Measurements from ENCODE around the gene SLC16A1.
"Not testable (repeated sequence)": the region's sequence is repeated elsewhere in the genome, so short reads cannot be mapped to it uniquely, and the experiment has no call there.

The SLC16A1 gene

DNA sequence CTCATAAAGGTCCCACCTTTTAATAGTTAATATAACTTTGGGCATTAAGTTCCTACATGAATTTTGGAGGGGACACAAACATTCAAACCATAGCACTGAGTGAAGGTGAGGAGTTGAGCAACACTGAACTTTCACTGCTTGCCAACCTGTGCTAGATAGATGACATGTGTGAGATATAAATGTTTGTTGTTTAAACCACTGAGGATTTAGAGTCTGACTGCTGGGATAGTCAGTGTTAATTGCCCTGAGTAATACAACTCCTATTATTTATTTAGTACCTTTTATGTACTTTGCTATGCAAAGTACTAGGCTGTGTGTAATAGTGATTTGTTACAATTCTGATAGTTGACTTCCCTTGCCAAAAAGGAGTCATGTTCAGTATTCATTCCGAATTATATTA, 32.4 kb upstream of the SLC16A1 start:
- no peaks in the 10 kb centered on the region for H3K4me1 ChIP-seq (ENCODE audit: control insufficient read depth, insufficient read depth, low read length)
- H3K9me3 ChIP-seq (ENCODE audit: control insufficient read depth, low read length): no peaks in the 10 kb centered on the region
- H3K9ac ChIP-seq (ENCODE audit: low read length): no peak overlapping the region

GRCh38 chr1:112985123-112985522, 29.1 kb upstream of the SLC16A1 start:
- H3K27me3 ChIP-seq (replicated peaks; ENCODE audit: control insufficient read depth, insufficient read depth, low read length): no peaks in the 10 kb centered on the region
- no peak overlapping the region for H3K4me3 ChIP-seq (ENCODE audit: low read length)
- DNase-seq (ENCODE audit: low read depth): no peak
- H3K4me1 ChIP-seq (ENCODE audit: control insufficient read depth, insufficient read depth, low read length): no peaks in the 10 kb centered on the region
- H3K9me3 ChIP-seq (ENCODE audit: control insufficient read depth, low read length): no peaks in the 10 kb centered on the region
- H3K9ac ChIP-seq (ENCODE audit: low read length): no peak overlapping the region
- H3K36me3 ChIP-seq (ENCODE audit: control insufficient read depth, insufficient read depth, low read length, severe bottlenecking): no peaks in the 10 kb centered on the region

More for the DNA sequence above, 32.4 kb upstream of the SLC16A1 start:
- Histone ChIP-seq H3K36me3 (ENCODE audit: control insufficient read depth, insufficient read depth, low read length, severe bottlenecking) (no peaks in the 10 kb centered on the region), H3K27me3 (replicated peaks; ENCODE audit: control insufficient read depth, insufficient read depth, low read length) (no peaks in the 10 kb centered on the region), H3K4me3 (ENCODE audit: low read length) (no peak overlapping the region)
- DNase-seq (ENCODE audit: low read depth): no peak

GRCh38 chr1:112983537-112984131, 27.6 kb upstream of the SLC16A1 start:
- DNase-seq (ENCODE audit: low read depth): no peak
- Histone ChIP-seq H3K27me3 (replicated peaks; ENCODE audit: control insufficient read depth, insufficient read depth, low read length) (no peaks in the 10 kb centered on the region), H3K36me3 (ENCODE audit: control insufficient read depth, insufficient read depth, low read length, severe bottlenecking) (no peaks in the 10 kb centered on the region), H3K4me3 (ENCODE audit: low read length) (no peak overlapping the region), H3K9ac (ENCODE audit: low read length) (no peak overlapping the region), H3K4me1 (ENCODE audit: control insufficient read depth, insufficient read depth, low read length) (no peaks in the 10 kb centered on the region), H3K9me3 (ENCODE audit: control insufficient read depth, low read length) (no peaks in the 10 kb centered on the region)

GRCh38 chr1:112982853-112983536, 27.0 kb upstream of the SLC16A1 start:
- H3K36me3 ChIP-seq (ENCODE audit: control insufficient read depth, insufficient read depth, low read length, severe bottlenecking): no peaks in the 10 kb centered on the region
- no peaks in the 10 kb centered on the region for H3K9me3 ChIP-seq (ENCODE audit: control insufficient read depth, low read length)
- H3K4me3 ChIP-seq (ENCODE audit: low read length): no peak overlapping the region
- H3K27me3 ChIP-seq (replicated peaks; ENCODE audit: control insufficient read depth, insufficient read depth, low read length): no peaks in the 10 kb centered on the region
- DNase-seq (ENCODE audit: low read depth): no peak
- H3K4me1 ChIP-seq (ENCODE audit: control insufficient read depth, insufficient read depth, low read length): no peaks in the 10 kb centered on the region
- no peak overlapping the region for H3K9ac ChIP-seq (ENCODE audit: low read length)

GRCh38 chr1:112982328-112982727, 26.3 kb upstream of the SLC16A1 start:
- Histone ChIP-seq H3K36me3 (ENCODE audit: control insufficient read depth, insufficient read depth, low read length, severe bottlenecking) (no peaks in the 10 kb centered on the region), H3K9ac (ENCODE audit: low read length) (no peak overlapping the region), H3K9me3 (ENCODE audit: control insufficient read depth, low read length) (no peaks in the 10 kb centered on the region), H3K27me3 (replicated peaks; ENCODE audit: control insufficient read depth, insufficient read depth, low read length) (no peaks in the 10 kb centered on the region), H3K4me1 (ENCODE audit: control insufficient read depth, insufficient read depth, low read length) (no peaks in the 10 kb centered on the region), H3K4me3 (ENCODE audit: low read length) (no peak overlapping the region)
- DNase-seq (ENCODE audit: low read depth): no peak

- not testable (repeated sequence) for H3K27me3 ChIP-seq (replicated peaks; ENCODE audit: control insufficient read depth, insufficient read depth, low read length); H3K9ac ChIP-seq (ENCODE audit: low read length); H3K4me3 ChIP-seq (ENCODE audit: low read length); H3K9me3 ChIP-seq (ENCODE audit: control insufficient read depth, low read length); H3K4me1 ChIP-seq (ENCODE audit: control insufficient read depth, insufficient read depth, low read length); H3K36me3 ChIP-seq (ENCODE audit: control insufficient read depth, insufficient read depth, low read length, severe bottlenecking); DNase-seq (ENCODE audit: low read depth)
Observed at GRCh38 chr1:112981834-112982233, 25.8 kb upstream of the SLC16A1 start.

DNA sequence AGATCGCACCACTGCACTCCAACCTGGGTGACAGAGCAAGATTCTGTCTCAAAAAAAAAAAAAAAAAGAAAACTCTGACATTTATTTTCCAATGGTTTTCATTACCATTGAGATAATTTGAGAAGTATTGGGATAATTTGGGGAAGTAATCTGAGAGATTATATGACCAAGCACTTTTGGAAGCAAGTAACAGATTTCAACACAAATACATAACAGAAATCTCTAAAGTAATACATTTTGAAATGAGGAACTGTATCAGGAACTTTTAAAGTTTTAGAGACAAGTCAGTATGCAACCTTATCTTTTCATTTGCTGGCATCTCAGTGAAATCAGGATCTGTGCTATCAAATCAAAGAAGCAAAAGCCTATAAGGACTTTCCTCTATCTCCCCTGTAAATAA, 25.4 kb upstream of the SLC16A1 start:
- Histone ChIP-seq H3K4me3 (ENCODE audit: low read length) (no peak overlapping the region), H3K36me3 (ENCODE audit: control insufficient read depth, insufficient read depth, low read length, severe bottlenecking) (no peaks in the 10 kb centered on the region), H3K9me3 (ENCODE audit: control insufficient read depth, low read length) (no peaks in the 10 kb centered on the region), H3K4me1 (ENCODE audit: control insufficient read depth, insufficient read depth, low read length) (no peaks in the 10 kb centered on the region), H3K9ac (ENCODE audit: low read length) (no peak overlapping the region), H3K27me3 (replicated peaks; ENCODE audit: control insufficient read depth, insufficient read depth, low read length) (no peaks in the 10 kb centered on the region)
- DNase-seq (ENCODE audit: low read depth): no peak

DNA sequence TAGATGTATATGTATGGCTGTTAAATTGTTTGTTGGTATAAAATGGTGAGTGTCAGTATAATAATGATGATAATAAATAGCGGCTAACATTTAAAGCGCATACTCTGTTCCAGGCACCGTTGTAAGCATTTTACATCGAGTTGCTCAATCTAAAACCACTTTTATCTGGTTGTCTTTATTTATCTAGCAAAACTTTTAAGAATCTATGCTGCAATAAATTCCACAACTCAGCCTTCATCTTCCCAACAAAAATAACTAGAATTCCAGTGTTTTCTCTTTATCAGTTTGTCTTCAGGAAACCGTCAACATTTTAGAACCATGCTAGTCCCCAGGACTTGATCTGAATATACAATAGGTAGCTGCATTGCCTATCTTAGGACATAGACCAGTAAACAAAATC, 19.3 kb upstream of the SLC16A1 start:
- Histone ChIP-seq H3K4me1 (ENCODE audit: control insufficient read depth, insufficient read depth, low read length) (no peaks in the 10 kb centered on the region), H3K36me3 (ENCODE audit: control insufficient read depth, insufficient read depth, low read length, severe bottlenecking) (peaks cover 5% of the 10 kb centered on the region), H3K27me3 (replicated peaks; ENCODE audit: control insufficient read depth, insufficient read depth, low read length) (no peaks in the 10 kb centered on the region), H3K9me3 (ENCODE audit: control insufficient read depth, low read length) (peaks cover 2% of the 10 kb centered on the region), H3K9ac (ENCODE audit: low read length) (no peak overlapping the region), H3K4me3 (ENCODE audit: low read length) (no peak overlapping the region)
- no peak for DNase-seq (ENCODE audit: low read depth)

DNA sequence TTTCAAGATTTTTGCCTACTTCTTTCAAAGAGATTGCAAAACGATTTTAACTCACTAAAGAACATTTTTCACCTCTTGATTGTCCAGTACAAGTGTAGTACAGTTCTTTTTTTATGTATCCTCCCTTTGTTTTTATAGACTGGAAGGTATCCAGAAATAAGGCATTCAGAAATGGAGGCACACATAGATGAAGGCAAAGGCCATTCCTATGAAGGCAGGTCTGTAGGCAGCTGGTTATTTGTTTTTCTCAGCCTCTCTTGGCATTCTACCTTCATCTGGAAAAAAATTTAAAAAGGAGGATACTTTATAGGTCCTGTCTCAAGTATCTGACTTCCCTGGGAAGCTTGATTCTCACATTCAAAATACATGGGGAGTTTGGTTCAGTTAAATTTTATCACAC, 18.6 kb upstream of the SLC16A1 start:
- no peak for DNase-seq (ENCODE audit: low read depth)
- no peak overlapping the region for H3K9ac ChIP-seq (ENCODE audit: low read length)
- no peak overlapping the region for H3K4me3 ChIP-seq (ENCODE audit: low read length)
- no peaks in the 10 kb centered on the region for H3K27me3 ChIP-seq (replicated peaks; ENCODE audit: control insufficient read depth, insufficient read depth, low read length)
- H3K36me3 ChIP-seq (ENCODE audit: control insufficient read depth, insufficient read depth, low read length, severe bottlenecking): peaks cover 5% of the 10 kb centered on the region
- no peaks in the 10 kb centered on the region for H3K4me1 ChIP-seq (ENCODE audit: control insufficient read depth, insufficient read depth, low read length)
- peaks cover 2% of the 10 kb centered on the region for H3K9me3 ChIP-seq (ENCODE audit: control insufficient read depth, low read length)

DNA sequence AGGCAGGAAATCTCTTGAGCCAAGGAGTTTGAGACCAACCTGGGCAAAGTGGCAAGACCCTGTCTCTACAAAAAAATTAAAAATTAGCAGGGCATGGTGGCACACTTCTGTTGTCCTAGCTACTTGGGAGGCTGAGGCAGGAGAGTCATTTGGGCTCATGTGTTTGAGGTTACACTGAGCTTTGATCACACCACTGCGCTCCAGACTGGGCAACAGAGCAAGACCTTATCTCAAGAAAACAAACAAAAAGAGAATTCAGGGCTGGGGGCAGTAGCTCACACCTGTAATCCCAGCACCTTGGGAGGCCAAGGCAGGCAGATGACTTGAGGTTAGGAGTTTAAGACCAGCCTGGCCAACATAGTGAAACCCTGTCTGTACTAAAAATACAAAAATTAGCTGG, 17.8 kb upstream of the SLC16A1 start:
- peaks cover 5% of the 10 kb centered on the region for H3K36me3 ChIP-seq (ENCODE audit: control insufficient read depth, insufficient read depth, low read length, severe bottlenecking)
- H3K9me3 ChIP-seq (ENCODE audit: control insufficient read depth, low read length): peaks cover 2% of the 10 kb centered on the region
- no peak overlapping the region for H3K4me3 ChIP-seq (ENCODE audit: low read length)
- no peak overlapping the region for H3K9ac ChIP-seq (ENCODE audit: low read length)
- H3K27me3 ChIP-seq (replicated peaks; ENCODE audit: control insufficient read depth, insufficient read depth, low read length): no peaks in the 10 kb centered on the region
- no peak for DNase-seq (ENCODE audit: low read depth)
- no peaks in the 10 kb centered on the region for H3K4me1 ChIP-seq (ENCODE audit: control insufficient read depth, insufficient read depth, low read length)

GRCh38 chr1:112971006-112971405, 15.0 kb upstream of the SLC16A1 start:
- peak; percentile 25 for DNase-seq (ENCODE audit: low read depth)
- Histone ChIP-seq H3K9ac (ENCODE audit: low read length) (no peak overlapping the region), H3K9me3 (ENCODE audit: control insufficient read depth, low read length) (peaks cover 2% of the 10 kb centered on the region), H3K36me3 (ENCODE audit: control insufficient read depth, insufficient read depth, low read length, severe bottlenecking) (peaks cover 28% of the 10 kb centered on the region), H3K4me3 (ENCODE audit: low read length) (no peak overlapping the region), H3K27me3 (replicated peaks; ENCODE audit: control insufficient read depth, insufficient read depth, low read length) (no peaks in the 10 kb centered on the region), H3K4me1 (ENCODE audit: control insufficient read depth, insufficient read depth, low read length) (no peaks in the 10 kb centered on the region)

GRCh38 chr1:112964347-112964746, 8.4 kb upstream of the SLC16A1 start:
- no peaks in the 10 kb centered on the region for H3K27me3 ChIP-seq (replicated peaks; ENCODE audit: control insufficient read depth, insufficient read depth, low read length)
- H3K9me3 ChIP-seq (ENCODE audit: control insufficient read depth, low read length): no peaks in the 10 kb centered on the region
- no peak for DNase-seq (ENCODE audit: low read depth)
- peaks cover 46% of the 10 kb centered on the region for H3K36me3 ChIP-seq (ENCODE audit: control insufficient read depth, insufficient read depth, low read length, severe bottlenecking)
- no peak overlapping the region for H3K4me3 ChIP-seq (ENCODE audit: low read length)
- H3K4me1 ChIP-seq (ENCODE audit: control insufficient read depth, insufficient read depth, low read length): peaks cover 4% of the 10 kb centered on the region
- H3K9ac ChIP-seq (ENCODE audit: low read length): no peak overlapping the region
